ENCODE measurements around the gene ZNF334.

ZNF334 gene

GRCh38 chr20:46523696-46524328 lies 10.5 kb upstream of the ZNF334 start:
- Mint-ChIP-seq H3K27me3 (peaks cover 29 to 34% of the 10 kb centered on the region in 2 donors), H3K4me3 (no peak overlapping the region)

GRCh38 chr20:46523108-46523507 lies 9.7 kb upstream of the ZNF334 start:
- ATAC-seq (replicated peaks), result no peak
- Mint-ChIP-seq H3K4me3 (no peak overlapping the region), H3K9me3 (no peaks in the 10 kb centered on the region), H3K36me3 (no peaks in the 10 kb centered on the region), H3K27me3 (peaks cover 29 to 30% of the 10 kb centered on the region in 2 donors), H3K27ac (no peak overlapping the region), H3K4me1 (peaks cover 0 to 2% of the 10 kb centered on the region in 2 donors)
- no peak for DNase-seq

More at GRCh38 chr20:46523696-46524328, 10.5 kb upstream of the ZNF334 start:
- ATAC-seq (replicated peaks) (no peak), DNase-seq (no peak)
- Mint-ChIP-seq H3K4me1 (peaks cover 0 to 2% of the 10 kb centered on the region in 2 donors), H3K36me3 (no peaks in the 10 kb centered on the region), H3K9me3 (no peaks in the 10 kb centered on the region), H3K27ac (no peak overlapping the region)

GRCh38 chr20:46520976-46521579 lies 7.7 kb upstream of the ZNF334 start:
- no peaks in the 10 kb centered on the region for H3K9me3 Mint-ChIP-seq
- DNase-seq (peak; percentile 47), ATAC-seq (replicated peaks) (peak; percentile 95 to 96)

GRCh38 chr20:46520540-46520939 lies 7.2 kb upstream of the ZNF334 start:
- ATAC-seq (replicated peaks), result peak in 1 of 2 donors; percentile 7
- H3K27ac Mint-ChIP-seq, result no peak overlapping the region

More at GRCh38 chr20:46520976-46521579, 7.7 kb upstream of the ZNF334 start:
- no peak overlapping the region for H3K4me3 Mint-ChIP-seq
- H3K4me1 Mint-ChIP-seq, result peaks cover 0 to 2% of the 10 kb centered on the region in 2 donors
- H3K27ac Mint-ChIP-seq, result no peak overlapping the region
- H3K27me3 Mint-ChIP-seq, result peaks cover 21 to 28% of the 10 kb centered on the region in 2 donors
- H3K36me3 Mint-ChIP-seq, result no peaks in the 10 kb centered on the region

GRCh38 chr20:46519471-46520068 lies 6.2 kb upstream of the ZNF334 start:
- DNase-seq (no peak), ATAC-seq (replicated peaks) (no peak)
- H3K9me3 Mint-ChIP-seq, result no peaks in the 10 kb centered on the region
- H3K4me1 Mint-ChIP-seq, result peaks cover 0 to 2% of the 10 kb centered on the region in 2 donors
- H3K36me3 Mint-ChIP-seq, result no peaks in the 10 kb centered on the region
- peaks cover 23 to 27% of the 10 kb centered on the region in 2 donors for H3K27me3 Mint-ChIP-seq
- H3K27ac Mint-ChIP-seq, result no peak overlapping the region
- no peak overlapping the region for H3K4me3 Mint-ChIP-seq

More at GRCh38 chr20:46520540-46520939, 7.2 kb upstream of the ZNF334 start:
- DNase-seq, result no peak
- peaks cover 0 to 2% of the 10 kb centered on the region in 2 donors for H3K4me1 Mint-ChIP-seq
- H3K9me3 Mint-ChIP-seq, result no peaks in the 10 kb centered on the region
- H3K36me3 Mint-ChIP-seq, result no peaks in the 10 kb centered on the region
- H3K4me3 Mint-ChIP-seq, result no peak overlapping the region
- peaks cover 21 to 27% of the 10 kb centered on the region in 2 donors for H3K27me3 Mint-ChIP-seq

- H3K27ac Mint-ChIP-seq, result no peak overlapping the region
- DNase-seq (no peak), ATAC-seq (replicated peaks) (no peak)
- H3K4me3 Mint-ChIP-seq, result no peak overlapping the region
- peaks cover 0 to 10% of the 10 kb centered on the region in 2 donors for H3K4me1 Mint-ChIP-seq
- H3K27me3 Mint-ChIP-seq, result peaks cover 34 to 60% of the 10 kb centered on the region in 2 donors
- H3K36me3 Mint-ChIP-seq, result peaks cover 5% of the 10 kb centered on the region in 2 donors
- H3K9me3 Mint-ChIP-seq, result peaks cover 0 to 3% of the 10 kb centered on the region in 2 donors
Observed at GRCh38 chr20:46509523-46509922, 3.8 kb downstream of the ZNF334 start.

GRCh38 chr20:46507760-46508407 lies 5.5 kb downstream of the ZNF334 start:
- Mint-ChIP-seq H3K4me1 (peaks cover 0 to under 1% of the 10 kb centered on the region in 2 donors), H3K27ac (no peak overlapping the region), H3K9me3 (peaks cover 9 to 12% of the 10 kb centered on the region in 2 donors), H3K36me3 (peaks cover 14 to 15% of the 10 kb centered on the region in 2 donors), H3K4me3 (no peak overlapping the region), H3K27me3 (peaks cover 42 to 62% of the 10 kb centered on the region in 2 donors)
- no peak for DNase-seq
- ATAC-seq (replicated peaks), result no peak

GRCh38 chr20:46505506-46505905 lies 7.9 kb downstream of the ZNF334 start:
- ATAC-seq (replicated peaks) (no peak), DNase-seq (no peak)
- no peak overlapping the region for H3K4me3 Mint-ChIP-seq
- H3K27ac Mint-ChIP-seq, result no peak overlapping the region
- H3K36me3 Mint-ChIP-seq, result peaks cover 19 to 28% of the 10 kb centered on the region in 2 donors
- peaks cover 27 to 29% of the 10 kb centered on the region in 2 donors for H3K9me3 Mint-ChIP-seq
- no peaks in the 10 kb centered on the region for H3K4me1 Mint-ChIP-seq
- H3K27me3 Mint-ChIP-seq, result peaks cover 35 to 54% of the 10 kb centered on the region in 2 donors

GRCh38 chr20:46501961-46502360 lies 11.4 kb downstream of the ZNF334 start:
- no peak overlapping the region for H3K4me3 Mint-ChIP-seq
- H3K4me1 Mint-ChIP-seq, result no peaks in the 10 kb centered on the region
- DNase-seq (no peak), ATAC-seq (replicated peaks) (no peak)
- H3K36me3 Mint-ChIP-seq, result peaks cover 16 to 23% of the 10 kb centered on the region in 2 donors
- peaks cover 26 to 27% of the 10 kb centered on the region in 2 donors for H3K9me3 Mint-ChIP-seq
- H3K27ac Mint-ChIP-seq, result no peak overlapping the region
- H3K27me3 Mint-ChIP-seq, result peaks cover 24 to 33% of the 10 kb centered on the region in 2 donors

GRCh38 chr20:46501337-46501942 lies 11.9 kb downstream of the ZNF334 start:
- H3K4me3 Mint-ChIP-seq, result no peak overlapping the region
- no peak for DNase-seq
- peaks cover 16 to 23% of the 10 kb centered on the region in 2 donors for H3K36me3 Mint-ChIP-seq
- peaks cover 26 to 27% of the 10 kb centered on the region in 2 donors for H3K9me3 Mint-ChIP-seq
- no peak for ATAC-seq (replicated peaks)
- peaks cover 28 to 33% of the 10 kb centered on the region in 2 donors for H3K27me3 Mint-ChIP-seq
- no peaks in the 10 kb centered on the region for H3K4me1 Mint-ChIP-seq
- H3K27ac Mint-ChIP-seq, result no peak overlapping the region

GRCh38 chr20:46494077-46494476 lies 19.3 kb downstream of the ZNF334 start:
- Mint-ChIP-seq H3K27ac (no peak overlapping the region), H3K4me1 (no peaks in the 10 kb centered on the region), H3K36me3 (no peaks in the 10 kb centered on the region), H3K9me3 (no peaks in the 10 kb centered on the region), H3K4me3 (no peak overlapping the region), H3K27me3 (peaks cover 40% of the 10 kb centered on the region in 2 donors)
- DNase-seq (no peak), ATAC-seq (replicated peaks) (no peak)

GRCh38 chr20:46491354-46491753 lies 22.0 kb downstream of the ZNF334 start:
- Mint-ChIP-seq H3K27ac (no peak overlapping the region), H3K4me1 (no peaks in the 10 kb centered on the region), H3K9me3 (no peaks in the 10 kb centered on the region), H3K4me3 (no peak overlapping the region), H3K36me3 (no peaks in the 10 kb centered on the region), H3K27me3 (peaks cover 30 to 47% of the 10 kb centered on the region in 2 donors)
- ATAC-seq (replicated peaks) (no peak), DNase-seq (no peak)

GRCh38 chr20:46488451-46488850 lies 24.9 kb downstream of the ZNF334 start:
- H3K4me1 Mint-ChIP-seq, result peaks cover 0 to 2% of the 10 kb centered on the region in 2 donors
- peaks cover 46 to 63% of the 10 kb centered on the region in 2 donors for H3K27me3 Mint-ChIP-seq
- no peak overlapping the region for H3K27ac Mint-ChIP-seq
- no peak for DNase-seq
- H3K4me3 Mint-ChIP-seq, result no peak overlapping the region
- no peaks in the 10 kb centered on the region for H3K9me3 Mint-ChIP-seq
- H3K36me3 Mint-ChIP-seq, result no peaks in the 10 kb centered on the region
- ATAC-seq (replicated peaks), result no peak

GRCh38 chr20:46487628-46488027 lies 25.7 kb downstream of the ZNF334 start:
- Mint-ChIP-seq H3K27me3 (peaks cover 40 to 58% of the 10 kb centered on the region in 2 donors), H3K36me3 (no peaks in the 10 kb centered on the region), H3K4me3 (no peak overlapping the region), H3K27ac (no peak overlapping the region), H3K9me3 (no peaks in the 10 kb centered on the region), H3K4me1 (peaks cover 0 to 2% of the 10 kb centered on the region in 2 donors)
- DNase-seq, result no peak
- no peak for ATAC-seq (replicated peaks)
